ENCODE measurements around the gene POM121L2. TPM values are rescaled to one million over a fixed set of nuclear protein-coding genes. Genes with fewer than 3 reads are reported as not detected.

POM121L2 gene
- total RNA-seq: not detected
- not detected for total RNA-seq (2013)
- total RNA-seq: 0 to 0.07 (median 0) reads per million in 29 experiments

DNA sequence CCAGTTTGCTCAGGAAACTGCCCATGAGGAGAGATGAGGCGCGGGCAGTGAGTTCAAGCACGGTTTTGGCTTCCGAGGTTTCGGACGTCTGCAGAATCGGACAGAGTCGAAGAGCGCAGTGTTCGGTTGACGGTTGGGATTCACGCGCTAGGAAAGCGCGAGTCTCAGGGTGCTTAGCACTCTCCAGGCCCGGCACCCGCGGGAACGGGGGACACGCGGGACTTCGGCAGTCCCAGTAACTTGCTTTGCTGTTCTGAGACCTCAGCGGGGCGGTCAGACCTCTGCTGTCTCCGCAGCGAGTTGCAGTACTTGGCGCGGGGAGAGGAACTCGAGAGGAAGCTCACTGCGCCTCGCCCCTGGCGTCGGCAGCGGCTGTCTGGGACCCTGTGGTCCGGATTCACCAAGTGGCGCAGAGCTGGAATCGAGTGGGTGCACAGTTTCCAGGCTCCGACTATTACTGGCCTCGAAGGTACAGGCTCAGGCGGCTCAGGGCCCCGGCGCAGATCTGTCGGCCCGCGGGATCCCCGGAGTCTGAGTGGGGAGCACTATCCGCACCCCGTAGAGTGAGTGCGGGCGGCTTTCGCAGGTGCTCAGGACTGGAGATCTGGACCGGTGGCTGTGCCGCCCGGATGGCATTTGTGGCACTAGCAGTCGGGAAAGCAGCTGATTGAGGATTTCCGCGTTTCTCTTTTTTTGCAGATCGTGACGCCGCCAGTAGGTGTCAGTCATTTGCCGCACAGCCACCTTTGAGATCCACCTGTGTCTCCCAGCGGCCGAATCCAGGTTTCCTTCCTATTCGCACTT lies at the start of gene POM121L2:
Gene POM121L2 (minus strand): TSS at position 128 of the 804 bp plus-strand sequence. CDS start 103 bp downstream, at position 25.
- POLR2A ChIA-PET: no interaction called here
- DNase-seq: peak in 33 of 35 experiments; percentile 6 to 78 (median 44)

DNA sequence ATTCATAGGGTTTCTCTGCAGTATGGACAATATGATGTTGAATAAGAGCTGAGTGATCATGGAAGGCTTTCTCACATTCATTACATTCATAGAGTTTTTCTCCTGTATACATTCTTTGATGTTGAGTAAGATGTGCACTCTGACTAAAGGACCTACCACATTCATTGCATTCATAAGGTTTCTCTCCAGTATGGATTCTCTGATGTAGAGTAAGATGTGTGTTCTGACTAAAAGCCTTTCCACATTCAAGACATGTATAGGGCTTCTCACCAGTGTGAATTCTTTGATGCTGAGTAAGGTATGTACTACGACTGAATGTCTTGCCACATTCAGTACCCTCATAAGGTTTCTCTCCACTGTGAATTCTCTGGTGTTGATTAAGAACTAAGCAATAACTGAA lies 47.2 kb upstream of the POM121L2 start:
- Histone ChIP-seq H3K4me3 (ENCODE audit: control insufficient read depth in 1 of 2, extremely low read depth in 1 of 2, low read length in 1 of 2) (no peak overlapping the region), H3K27ac (ENCODE audit: low read length) (no peak overlapping the region), H3K9me3 (peaks cover 14% of the 10 kb centered on the region), H3K4me1 (ENCODE audit: control insufficient read depth in 1 of 2, extremely low read depth in 1 of 2, insufficient read depth in 2 of 2, low read length in 2 of 2) (no peaks in the 10 kb centered on the region), H3K36me3 (ENCODE audit: control insufficient read depth in 2 of 2, extremely low read depth in 1 of 2, insufficient read depth in 1 of 2, low read length in 1 of 2) (peaks cover 0 to 2% of the 10 kb centered on the region in 2 donors), H3K27me3 (replicated peaks in 1 of 2; ENCODE audit: control insufficient read depth in 2 of 2, extremely low read depth in 1 of 2, insufficient read depth in 2 of 2, low read length in 1 of 2) (no peaks in the 10 kb centered on the region)
- ChIA-PET CTCF (no interaction called here), POLR2A (no interaction called here)
- Mint-ChIP-seq H3K9me3 (peaks cover 20 to 60% (median 52%) of the 10 kb centered on the region in 3 donors), H3K27ac (no peak overlapping the region), H3K4me3 (no peak overlapping the region), H3K36me3 (peaks cover 45% of the 10 kb centered on the region), H3K27me3 (peaks cover 0 to 3% of the 10 kb centered on the region in 2 donors), H3K4me1 (no peaks in the 10 kb centered on the region)
- DNase-seq: no peak
- ATAC-seq (replicated peaks in 1 of 4): no peak
- WGBS (ENCODE audit: insufficient coverage): no CpG with 5 or more reads among the region's 1 CpG

More for the DNA sequence above, at the start of gene POM121L2:
- peak; percentile 57 to 78 (median 74) for ATAC-seq (replicated peaks in 1 of 4)
- H3K27ac ChIP-seq (ENCODE audit: low read length): no peak within 1 kb of the TSS
- no peaks in the 10 kb centered on the region for H3K9me3 ChIP-seq
- H3K4me3 ChIP-seq (ENCODE audit: control insufficient read depth in 1 of 2, extremely low read depth in 1 of 2, low read length in 1 of 2): peak within 1 kb of the TSS; percentile 55 to 80
- no peaks in the 10 kb centered on the region for H3K36me3 Mint-ChIP-seq
- peaks cover 9 to 13% (median 12%) of the 10 kb centered on the region in 3 donors for H3K4me1 Mint-ChIP-seq
- peaks cover 0 to 14% of the 10 kb centered on the region in 2 experiments for H3K4me1 ChIP-seq (ENCODE audit: control insufficient read depth in 1 of 2, extremely low read depth in 1 of 2, insufficient read depth in 2 of 2, low read length in 2 of 2)
- H3K27me3 ChIP-seq (replicated peaks in 1 of 2; ENCODE audit: control insufficient read depth in 2 of 2, extremely low read depth in 1 of 2, insufficient read depth in 2 of 2, low read length in 1 of 2): peaks cover 21 to 41% of the 10 kb centered on the region in 2 experiments
- H3K27me3 Mint-ChIP-seq: peaks cover 62 to 75% of the 10 kb centered on the region in 2 donors
- H3K9me3 Mint-ChIP-seq: no peaks in the 10 kb centered on the region
- WGBS (ENCODE audit: insufficient coverage): 2% methylated on average over 64 of the region's 64 CpGs
- no peaks in the 10 kb centered on the region for H3K36me3 ChIP-seq (ENCODE audit: control insufficient read depth in 2 of 2, extremely low read depth in 1 of 2, insufficient read depth in 1 of 2, low read length in 1 of 2)
- CTCF ChIA-PET: interaction anchor here (0.6 to 1.3 kb wide), 6 partner anchors 167 to 490 kb away, joined by 3 to 5 read pairs (median 4); no protein-coding TSS in a partner anchor
- peak within 1 kb of the TSS; percentile 77 to 80 (median 78) for H3K4me3 Mint-ChIP-seq
- H3K27ac Mint-ChIP-seq: peak within 1 kb of the TSS in 1 of 2 donors; percentile 12

GRCh38 chr6:27358786-27359185 lies 46.7 kb upstream of the POM121L2 start:
- no CpG with 5 or more reads among the region's 2 CpGs for WGBS (ENCODE audit: insufficient coverage)
- Histone ChIP-seq H3K36me3 (ENCODE audit: control insufficient read depth in 2 of 2, extremely low read depth in 1 of 2, insufficient read depth in 1 of 2, low read length in 1 of 2) (peaks cover 0 to 2% of the 10 kb centered on the region in 2 donors), H3K27me3 (replicated peaks in 1 of 2; ENCODE audit: control insufficient read depth in 2 of 2, extremely low read depth in 1 of 2, insufficient read depth in 2 of 2, low read length in 1 of 2) (no peaks in the 10 kb centered on the region), H3K9me3 (peaks cover 14% of the 10 kb centered on the region), H3K27ac (ENCODE audit: low read length) (no peak overlapping the region), H3K4me1 (ENCODE audit: control insufficient read depth in 1 of 2, extremely low read depth in 1 of 2, insufficient read depth in 2 of 2, low read length in 2 of 2) (no peaks in the 10 kb centered on the region), H3K4me3 (ENCODE audit: control insufficient read depth in 1 of 2, extremely low read depth in 1 of 2, low read length in 1 of 2) (no peak overlapping the region)
- Mint-ChIP-seq H3K9me3 (peaks cover 20 to 64% (median 55%) of the 10 kb centered on the region in 3 donors), H3K27ac (no peak overlapping the region), H3K27me3 (peaks cover 0 to 4% of the 10 kb centered on the region in 2 donors), H3K4me1 (no peaks in the 10 kb centered on the region), H3K36me3 (peaks cover 44% of the 10 kb centered on the region), H3K4me3 (no peak overlapping the region)
- ATAC-seq (replicated peaks in 1 of 4) (no peak), DNase-seq (no peak)
- POLR2A ChIA-PET: no interaction called here
- CTCF ChIA-PET: no interaction called here

- Mint-ChIP-seq H3K27ac (no peak overlapping the region), H3K9me3 (peaks cover 8 to 49% (median 37%) of the 10 kb centered on the region in 3 donors), H3K27me3 (peaks cover 2 to 9% of the 10 kb centered on the region in 2 donors), H3K4me3 (no peak overlapping the region), H3K36me3 (peaks cover 10% of the 10 kb centered on the region), H3K4me1 (no peaks in the 10 kb centered on the region)
- Histone ChIP-seq H3K4me1 (ENCODE audit: control insufficient read depth in 1 of 2, extremely low read depth in 1 of 2, insufficient read depth in 2 of 2, low read length in 2 of 2) (no peaks in the 10 kb centered on the region), H3K4me3 (ENCODE audit: control insufficient read depth in 1 of 2, extremely low read depth in 1 of 2, low read length in 1 of 2) (no peak overlapping the region), H3K9me3 (peaks cover 3% of the 10 kb centered on the region), H3K27me3 (replicated peaks in 1 of 2; ENCODE audit: control insufficient read depth in 2 of 2, extremely low read depth in 1 of 2, insufficient read depth in 2 of 2, low read length in 1 of 2) (peaks cover 0 to 10% of the 10 kb centered on the region in 2 experiments), H3K36me3 (ENCODE audit: control insufficient read depth in 2 of 2, extremely low read depth in 1 of 2, insufficient read depth in 1 of 2, low read length in 1 of 2) (no peaks in the 10 kb centered on the region), H3K27ac (ENCODE audit: low read length) (no peak overlapping the region)
- CTCF ChIA-PET: no interaction called here
- POLR2A ChIA-PET: interaction anchor here in 1 of 2 donors (0.7 kb wide), 1 partner anchor 1459 kb away, joined by 3 read pairs; no protein-coding TSS in a partner anchor
- ATAC-seq (replicated peaks in 1 of 4) (no peak), DNase-seq (no peak)
- no CpG with 5 or more reads among the region's 4 CpGs for WGBS (ENCODE audit: insufficient coverage)
Observed at GRCh38 chr6:27352850-27353249, 40.8 kb upstream of the POM121L2 start.

- 79% methylated on average over 5 of the region's 10 CpGs for WGBS (ENCODE audit: insufficient coverage)
- H3K4me3 Mint-ChIP-seq: peak overlapping the region in 1 of 3 donors; percentile 81
- peaks cover 0 to 3% (median 0%) of the 10 kb centered on the region in 3 donors for H3K9me3 Mint-ChIP-seq
- no peak overlapping the region for H3K27ac Mint-ChIP-seq
- H3K27me3 Mint-ChIP-seq: peaks cover 16 to 28% of the 10 kb centered on the region in 2 donors
- no peaks in the 10 kb centered on the region for H3K36me3 ChIP-seq (ENCODE audit: control insufficient read depth in 2 of 2, extremely low read depth in 1 of 2, insufficient read depth in 1 of 2, low read length in 1 of 2)
- H3K27me3 ChIP-seq (replicated peaks in 1 of 2; ENCODE audit: control insufficient read depth in 2 of 2, extremely low read depth in 1 of 2, insufficient read depth in 2 of 2, low read length in 1 of 2): peaks cover 7 to 17% of the 10 kb centered on the region in 2 experiments
- H3K27ac ChIP-seq (ENCODE audit: low read length): no peak overlapping the region
- DNase-seq (no peak), ATAC-seq (replicated peaks in 1 of 4) (no peak)
- H3K4me1 Mint-ChIP-seq: peaks cover 8 to 11% (median 9%) of the 10 kb centered on the region in 3 donors
- peak overlapping the region in 1 of 2 donors; percentile 38 for H3K4me3 ChIP-seq (ENCODE audit: control insufficient read depth in 1 of 2, extremely low read depth in 1 of 2, low read length in 1 of 2)
- ChIA-PET POLR2A (interaction anchor here in 1 of 2 donors (0.5 kb wide), 1 partner anchor 47 kb away, joined by 3 read pairs; no protein-coding TSS in a partner anchor), CTCF (interaction anchor here (0.5 to 0.7 kb wide), 2 partner anchors 674 to 1343 kb away, joined by 3 to 4 read pairs; no protein-coding TSS in a partner anchor)
- H3K4me1 ChIP-seq (ENCODE audit: control insufficient read depth in 1 of 2, extremely low read depth in 1 of 2, insufficient read depth in 2 of 2, low read length in 2 of 2): peaks cover 0 to 2% of the 10 kb centered on the region in 2 experiments
- peaks cover 3% of the 10 kb centered on the region for H3K9me3 ChIP-seq
- no peaks in the 10 kb centered on the region for H3K36me3 Mint-ChIP-seq
Observed at GRCh38 chr6:27334141-27334540, 22.1 kb upstream of the POM121L2 start.

GRCh38 chr6:27333642-27334040 lies 21.6 kb upstream of the POM121L2 start:
- peaks cover 7 to 17% of the 10 kb centered on the region in 2 experiments for H3K27me3 ChIP-seq (replicated peaks in 1 of 2; ENCODE audit: control insufficient read depth in 2 of 2, extremely low read depth in 1 of 2, insufficient read depth in 2 of 2, low read length in 1 of 2)
- POLR2A ChIA-PET: interaction anchor here in 1 of 2 donors (0.5 to 0.7 kb wide), 2 partner anchors 37 to 47 kb away, joined by 3 read pairs; no protein-coding TSS in a partner anchor

More at GRCh38 chr6:27333642-27334040, 21.6 kb upstream of the POM121L2 start:
- Mint-ChIP-seq H3K27ac (no peak overlapping the region), H3K4me1 (peaks cover 8 to 11% (median 9%) of the 10 kb centered on the region in 3 donors), H3K9me3 (peaks cover 0 to 3% (median 0%) of the 10 kb centered on the region in 3 donors), H3K27me3 (peaks cover 18 to 31% of the 10 kb centered on the region in 2 donors), H3K36me3 (no peaks in the 10 kb centered on the region), H3K4me3 (peak overlapping the region in 2 of 3 donors; percentile 80 to 81)
- CTCF ChIA-PET: interaction anchor here in 1 of 2 donors (0.7 kb wide), 1 partner anchor 674 kb away, joined by 4 read pairs; no protein-coding TSS in a partner anchor
- DNase-seq (no peak), ATAC-seq (replicated peaks in 1 of 4) (no peak)
- peaks cover 0 to 2% of the 10 kb centered on the region in 2 experiments for H3K4me1 ChIP-seq (ENCODE audit: control insufficient read depth in 1 of 2, extremely low read depth in 1 of 2, insufficient read depth in 2 of 2, low read length in 2 of 2)
- 81% methylated on average over 2 of the region's 3 CpGs for WGBS (ENCODE audit: insufficient coverage)
- H3K4me3 ChIP-seq (ENCODE audit: control insufficient read depth in 1 of 2, extremely low read depth in 1 of 2, low read length in 1 of 2): peak overlapping the region in 1 of 2 donors; percentile 33
- H3K9me3 ChIP-seq: peaks cover 4% of the 10 kb centered on the region
- no peaks in the 10 kb centered on the region for H3K36me3 ChIP-seq (ENCODE audit: control insufficient read depth in 2 of 2, extremely low read depth in 1 of 2, insufficient read depth in 1 of 2, low read length in 1 of 2)
- H3K27ac ChIP-seq (ENCODE audit: low read length): no peak overlapping the region

Measured in T-cell (primary cell).